CD4-positive, alpha-beta T cell treated with Interleukin-1 beta for 1 hour (primary cell): Measurements from ENCODE around the gene ICA1.
"Not testable (repeated sequence)": the region's sequence is repeated elsewhere in the genome, so short reads cannot be mapped to it uniquely, and the experiment has no call there.

Experiments used
- DNase-seq, 2 donors: peaks; one replicate each; pipeline ENCODE4 v3.0.0-alpha.2; 2020 to 2022

Gene ICA1

DNA sequence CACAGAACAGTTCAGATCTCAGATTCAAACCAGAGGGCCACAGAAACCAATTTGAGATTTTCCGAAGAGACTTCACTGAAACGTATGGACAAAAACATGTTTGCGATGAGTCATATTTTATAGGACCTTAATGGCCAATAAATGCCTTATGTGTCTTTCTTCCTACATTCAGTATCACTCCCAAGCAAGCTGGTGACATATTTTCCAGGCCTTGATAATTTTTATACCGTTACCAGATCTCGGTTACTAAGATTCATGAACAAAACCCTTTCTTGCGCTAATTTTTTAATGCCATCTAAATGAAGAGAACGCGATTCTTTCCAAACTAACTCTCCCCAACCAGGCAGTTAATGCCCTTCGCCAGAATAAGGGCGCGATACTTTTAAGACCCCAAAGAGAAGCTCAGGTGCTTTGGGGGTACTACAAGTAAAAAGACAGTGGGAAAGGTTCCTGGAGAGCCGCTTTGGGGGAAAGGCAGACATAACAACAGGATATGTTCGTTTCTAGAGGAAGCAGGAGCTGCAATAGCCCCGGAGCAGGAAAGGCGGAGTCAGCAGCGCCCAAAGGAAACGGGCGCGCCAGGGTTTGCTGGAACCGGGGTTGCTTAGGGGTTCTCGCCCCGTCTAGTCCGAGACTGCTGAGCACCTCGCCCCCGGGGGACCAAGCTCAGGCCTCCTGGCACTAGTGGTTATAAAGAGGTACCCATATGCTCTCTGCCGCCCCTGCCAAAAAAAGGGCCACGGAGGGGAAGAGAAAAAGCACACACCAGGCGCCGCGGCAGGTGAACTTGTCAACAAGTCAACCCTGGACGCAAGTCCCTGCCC, 884 bp downstream of the ICA1 start:
- DNase-seq, result no peak

DNA sequence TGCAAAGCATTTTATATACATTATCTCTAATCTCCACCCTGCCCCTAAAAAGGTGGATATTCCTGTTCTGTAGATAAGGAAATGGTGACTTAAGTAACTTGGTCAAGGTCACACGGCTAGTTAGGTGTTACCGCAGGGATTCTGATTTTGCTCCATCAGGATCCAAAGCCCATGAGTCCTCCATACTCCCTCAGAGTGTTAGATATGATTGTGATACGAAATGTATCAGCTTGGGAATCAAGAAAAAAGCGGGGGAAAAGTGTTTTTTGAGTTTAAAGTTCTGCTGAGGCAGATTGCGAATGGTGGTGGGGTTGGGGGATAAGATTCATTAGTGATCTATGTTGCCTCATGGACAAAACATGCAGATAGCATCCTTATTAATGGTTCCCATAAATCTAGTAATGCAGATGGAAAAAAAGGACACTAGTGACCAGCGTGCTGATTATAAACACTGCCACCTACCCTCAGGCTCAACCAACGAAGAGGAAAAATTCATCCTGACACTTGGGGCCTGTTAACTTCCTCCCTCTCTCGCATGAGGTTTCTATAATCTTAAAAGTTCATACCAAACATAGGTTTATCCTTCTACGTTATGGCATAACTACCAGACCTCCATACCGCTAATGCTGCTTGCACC, 2.3 kb downstream of the ICA1 start:
- no peak for DNase-seq

DNA sequence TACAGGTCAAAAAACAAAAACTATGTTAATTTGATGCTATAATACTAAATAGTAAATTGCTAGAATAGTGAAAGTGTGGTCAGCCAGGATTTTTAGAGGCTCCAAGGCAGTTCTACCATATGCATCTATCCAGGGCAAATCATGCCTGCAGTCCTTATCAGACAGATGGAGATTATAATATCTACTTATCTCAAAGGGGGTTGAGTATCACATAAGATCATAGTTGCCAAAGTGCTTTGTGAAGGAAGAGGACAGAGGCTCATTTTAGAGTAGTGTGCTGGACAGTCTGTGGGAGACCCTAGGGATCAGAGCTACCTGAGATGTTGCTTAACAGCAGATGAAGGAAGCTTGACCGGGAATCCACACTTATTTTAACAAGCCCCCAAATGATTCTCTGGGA, 3.2 kb downstream of the ICA1 start:
- DNase-seq, result no peak

- DNase-seq, result no peak
Observed at GRCh38 chr7:8258166-8258565, 3.8 kb downstream of the ICA1 start.

DNA sequence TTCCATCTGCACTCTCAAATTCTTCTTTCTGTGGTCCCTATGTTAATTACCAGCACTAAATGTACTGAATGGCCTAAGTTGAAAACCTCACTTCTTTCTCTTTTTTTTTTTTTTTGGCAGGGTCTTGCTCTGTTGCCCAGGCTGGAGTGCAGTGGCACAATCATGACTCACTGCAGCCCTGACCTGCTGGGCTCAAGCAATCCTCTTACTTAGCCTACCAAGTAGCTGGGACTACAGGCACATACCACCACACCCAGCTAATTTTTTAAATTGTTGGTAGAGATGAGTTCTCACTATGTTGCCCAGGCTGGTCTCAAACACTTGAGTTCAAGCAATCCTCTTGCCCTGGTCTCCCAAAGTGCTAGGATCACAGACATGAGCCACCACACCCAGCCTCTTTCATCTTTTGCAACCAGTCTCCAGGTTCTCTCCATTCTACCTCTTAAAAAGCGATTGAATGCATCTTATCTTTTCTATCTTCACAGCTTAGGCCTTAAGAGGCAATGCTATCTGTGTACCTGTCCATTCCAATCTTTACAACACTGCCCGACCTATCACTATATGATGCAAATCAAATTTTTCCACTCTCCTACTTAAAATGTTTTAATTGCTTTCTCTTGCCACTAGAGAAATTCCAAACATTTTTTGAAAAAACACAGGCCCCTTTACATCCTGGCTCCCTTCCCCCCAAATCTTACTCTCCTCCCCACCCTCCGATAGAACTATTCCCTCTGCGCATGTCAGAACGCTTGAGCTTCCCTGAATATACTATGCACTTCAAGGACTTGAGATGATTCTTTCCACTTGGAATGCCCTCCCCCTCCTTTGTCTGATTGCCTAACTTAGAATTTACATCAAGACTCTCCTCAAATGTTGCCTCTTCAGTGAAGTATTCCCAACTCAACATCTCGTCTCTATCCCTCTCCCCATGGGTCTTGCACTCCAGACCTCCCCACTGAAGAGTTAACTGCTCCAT, 6.0 kb downstream of the ICA1 start:
- no peak for DNase-seq

GRCh38 chr7:8254667-8255066, 7.3 kb downstream of the ICA1 start:
- no peak for DNase-seq

DNA sequence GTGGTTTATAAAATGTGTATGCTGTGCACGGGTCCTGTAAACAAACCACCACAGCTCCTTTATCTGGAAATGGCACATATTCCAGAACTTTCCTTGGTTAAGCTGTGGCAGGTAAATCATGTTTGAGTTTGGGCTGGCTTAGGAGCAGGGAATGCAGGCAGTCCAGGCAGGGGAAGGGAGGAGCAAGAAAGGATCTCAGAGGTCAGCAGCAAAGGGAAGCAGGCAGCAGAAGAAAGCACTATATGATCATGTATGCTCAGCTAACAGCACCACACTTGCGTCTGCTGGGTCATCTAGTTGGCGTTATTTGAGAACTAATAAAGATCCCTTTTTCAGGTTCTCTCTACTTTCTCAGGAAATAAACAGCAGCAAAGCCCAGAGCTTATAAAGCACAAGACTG, 7.8 kb downstream of the ICA1 start:
- no peak for DNase-seq

DNA sequence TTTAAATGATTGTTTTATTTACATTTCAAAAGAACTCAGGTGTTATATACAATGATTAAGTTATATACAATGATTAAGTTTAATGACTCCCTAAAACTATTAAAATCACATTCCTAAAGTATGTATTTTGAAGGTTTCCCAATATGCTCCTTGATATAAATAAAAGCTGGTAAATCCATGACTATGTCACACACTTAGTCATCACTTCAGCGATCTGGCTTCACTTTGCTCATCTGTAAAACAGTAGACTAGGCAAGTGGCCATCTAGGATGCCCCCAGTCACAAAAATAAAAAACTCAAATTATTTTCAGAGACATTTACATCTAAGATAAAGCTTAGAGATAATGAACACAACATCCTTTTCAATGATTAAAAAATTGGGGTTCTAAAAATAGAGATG, 10.8 kb downstream of the ICA1 start:
- DNase-seq, result no peak

GRCh38 chr7:8250547-8250946, 11.4 kb downstream of the ICA1 start:
- DNase-seq, result no peak

DNA sequence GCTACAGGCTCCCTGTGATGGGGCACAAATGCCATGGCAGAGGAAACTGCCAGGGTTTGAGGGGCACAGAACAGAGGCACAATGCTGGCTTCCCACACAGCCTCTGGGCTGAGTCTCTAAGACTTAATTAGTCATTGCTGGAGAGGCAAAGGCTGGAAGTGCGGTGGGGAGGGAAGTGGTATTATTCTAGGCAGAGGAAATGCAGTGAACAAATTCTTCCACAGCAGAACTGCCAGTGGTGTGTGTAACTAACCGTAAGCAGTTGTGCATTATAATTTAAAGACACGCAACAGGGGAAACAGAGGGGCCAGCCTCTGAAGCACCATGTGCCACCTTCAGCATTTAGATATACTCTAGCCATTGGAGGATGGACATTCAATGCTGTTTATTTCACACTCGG, 12.8 kb downstream of the ICA1 start:
- no peak for DNase-seq

GRCh38 chr7:8246020-8246419, 15.9 kb downstream of the ICA1 start:
- DNase-seq, result no peak

- DNase-seq, result not testable (repeated sequence)
Observed at GRCh38 chr7:8245032-8245431, 16.9 kb downstream of the ICA1 start.

DNA sequence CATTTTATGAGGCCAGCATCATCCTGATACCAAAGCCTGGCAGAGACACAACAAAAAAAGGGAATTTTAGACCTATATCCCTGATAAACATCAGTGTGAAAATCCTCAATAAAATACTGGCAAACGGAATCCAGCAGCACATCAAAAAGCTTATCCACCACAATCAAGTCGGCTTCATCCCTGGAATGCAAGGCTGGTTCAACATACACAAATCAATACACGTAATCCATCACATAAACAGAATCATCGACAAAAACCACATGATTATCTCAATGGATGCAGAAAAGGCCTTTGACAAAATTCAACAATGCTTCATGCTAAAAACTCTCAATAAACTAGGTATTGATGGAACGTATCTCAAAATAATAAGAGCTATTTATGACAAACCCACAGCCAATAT, 18.9 kb downstream of the ICA1 start:
- not testable (repeated sequence) for DNase-seq

GRCh38 chr7:8239702-8240362, 22.1 kb downstream of the ICA1 start:
- DNase-seq, result not testable (repeated sequence)

GRCh38 chr7:8236780-8237407, 25.1 kb downstream of the ICA1 start:
- DNase-seq, result no peak

- DNase-seq, result no peak
Observed at GRCh38 chr7:8232999-8233847, 28.7 kb downstream of the ICA1 start.

GRCh38 chr7:8229927-8230326, 32.0 kb downstream of the ICA1 start:
- no peak for DNase-seq

DNA sequence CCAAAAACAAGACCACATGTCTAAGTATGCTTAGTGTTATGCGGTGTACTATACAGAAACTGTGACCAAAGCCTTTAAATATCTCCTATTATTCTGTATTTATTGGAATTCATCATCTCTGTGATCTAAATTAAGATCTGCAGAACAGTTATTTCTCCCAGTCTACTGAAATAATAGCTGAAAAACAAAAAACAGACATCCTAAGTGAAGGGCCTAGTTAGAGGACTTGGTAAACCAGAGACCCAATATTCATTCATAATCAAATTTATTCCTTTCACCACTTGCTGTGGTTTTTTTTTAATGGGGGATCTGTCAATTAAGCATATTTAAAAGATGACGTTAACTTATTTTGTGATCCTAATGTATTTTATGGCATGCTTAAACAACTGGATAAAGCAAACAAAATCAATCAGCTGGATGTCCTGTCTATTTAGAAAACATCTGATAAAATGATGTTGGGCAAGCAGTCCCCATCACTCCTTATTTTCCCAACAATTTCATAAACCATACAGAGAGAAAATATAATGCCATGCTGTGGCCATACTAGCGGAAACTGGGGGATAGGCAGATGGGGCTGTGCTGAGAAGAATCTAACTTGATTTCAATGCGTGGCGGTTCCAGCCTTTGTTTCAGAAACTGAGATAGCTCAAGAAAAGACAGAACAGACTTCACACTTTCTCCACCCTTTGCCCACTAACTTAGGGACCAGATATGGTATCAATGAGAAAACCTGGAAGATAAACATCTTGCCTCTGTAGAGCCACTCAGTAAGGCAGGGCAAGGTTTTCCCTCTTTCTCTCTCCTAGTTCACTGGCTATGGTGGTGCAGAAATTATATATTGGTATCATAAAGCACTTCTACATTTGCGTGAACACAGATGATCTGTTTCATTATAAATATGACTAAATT, 32.9 kb downstream of the ICA1 start:
- no peak for DNase-seq

DNA sequence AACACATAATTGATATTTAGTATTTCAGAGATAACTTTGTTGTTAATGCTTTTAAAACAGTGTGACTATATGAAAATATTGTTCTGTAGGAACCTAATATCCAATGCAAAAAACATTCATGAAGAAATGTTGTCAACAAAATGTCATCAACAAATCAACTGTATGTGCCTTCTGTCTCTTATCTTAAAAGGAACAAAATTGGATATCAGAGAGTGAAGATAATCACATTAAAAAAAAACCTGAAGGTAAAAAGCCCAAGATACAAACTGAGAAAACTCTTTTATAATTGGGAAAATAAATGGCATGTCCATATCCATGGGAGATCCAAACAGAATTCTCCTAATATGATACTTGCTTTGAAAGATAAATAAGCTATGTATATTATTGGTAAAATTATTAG, 33.9 kb downstream of the ICA1 start:
- DNase-seq, result no peak

DNA sequence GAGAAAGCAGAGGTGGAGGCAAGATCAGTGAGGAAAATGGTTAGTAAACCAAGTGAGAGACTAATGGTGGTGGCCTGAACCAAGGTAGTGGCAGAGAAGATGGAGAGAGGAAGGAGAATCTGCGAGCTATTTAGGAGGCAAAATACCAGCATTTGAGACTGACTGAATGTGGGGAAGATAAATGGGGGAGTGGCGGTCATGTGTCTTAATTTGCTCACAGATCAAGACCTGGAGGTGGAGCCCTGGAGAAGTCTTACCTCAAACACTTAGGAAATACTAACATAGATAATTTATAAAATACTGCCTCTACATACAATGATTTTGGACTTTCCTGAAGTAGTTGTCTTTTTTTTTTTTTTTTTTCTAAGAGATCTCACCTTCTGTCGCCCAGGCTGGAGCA, 34.7 kb downstream of the ICA1 start:
- no peak for DNase-seq
